Activated naive CD8-positive, alpha-beta T cell treated with anti-CD3 and anti-CD28 coated beads, Interleukin-2, amount 10 ng/mL, durations not matched to agents 7 days and 5 days (primary cell): ENCODE results near the gene OSCAR. TPM values are rescaled to one million over a fixed set of nuclear protein-coding genes. Genes with fewer than 3 reads are reported as not detected.
"Not testable (repeated sequence)": the region's sequence is repeated elsewhere in the genome, so short reads cannot be mapped to it uniquely, and the experiment has no call there.

Source experiments
- ATAC-seq: fragments of 150-1000 bp; cut with Tn5 transposase; one replicate; pipeline ENCODE4 v1.10.0; 2021; ENCODE audit warnings: low read depth, moderate library complexity
- POLR2A ChIA-PET: fragments of 350-600 bp; sonication (Branson Sonifier 250); formaldehyde crosslinking; loops from one replicate; lab custom pipeline; 2021; ENCODE audit warnings: antibody characterized with exemption; lab: Charles Lee
- DNase-seq: peaks from one replicate; pipeline ENCODE4 v3.0.0; 2021
- H3K27ac Mint-ChIP-seq: one replicate; pipeline ENCODE4 v1.8.0; 2022; ENCODE audit warnings: mild to moderate bottlenecking, mixed read lengths
- H3K27me3 Mint-ChIP-seq: one replicate; pipeline ENCODE4 v1.8.0; 2022; ENCODE audit warnings: mild to moderate bottlenecking, moderate library complexity, mixed read lengths
- H3K36me3 Mint-ChIP-seq: one replicate; pipeline ENCODE4 v1.8.0; 2021; ENCODE audit warnings: mild to moderate bottlenecking, mixed read lengths
- H3K4me1 Mint-ChIP-seq: one replicate; pipeline ENCODE4 v1.8.0; 2021; ENCODE audit warnings: mixed read lengths
- H3K4me3 Mint-ChIP-seq: one replicate; pipeline ENCODE4 v1.8.0; 2022; ENCODE audit warnings: mild to moderate bottlenecking, moderate library complexity, mixed read lengths
- H3K9me3 Mint-ChIP-seq: one replicate; pipeline ENCODE4 v1.8.0; 2021; ENCODE audit warnings: mixed read lengths
- total RNA-seq, 2 experiments: library from RNA; stranded (reverse); gene quantifications; one replicate each; pipeline ENCODE4 v1.2.3, GENCODE V29; 2021

Gene OSCAR
- total RNA-seq, 2 experiments from 2014 or later, result 0.96 to 1.5 TPM

- Mint-ChIP-seq H3K27ac (peak overlapping the region; percentile 85), H3K4me3 (peak overlapping the region; percentile 78), H3K4me1 (peaks cover 11% of the 10 kb centered on the region), H3K27me3 (peaks cover 11% of the 10 kb centered on the region)
- POLR2A ChIA-PET, result interaction anchor here (0.6 to 1.5 kb wide), 5 partner anchors 17 to 1565 kb away, joined by 3 to 5 read pairs (median 3); partner anchors contain the start of genes CNOT3 and ZNF347
- DNase-seq (peak; percentile 70), ATAC-seq (peak; percentile 72)
- not testable (repeated sequence) for H3K9me3 Mint-ChIP-seq, H3K36me3 Mint-ChIP-seq
Observed at GRCh38 chr19:54095859-54096616, 4.6 kb downstream of the OSCAR start.

DNA sequence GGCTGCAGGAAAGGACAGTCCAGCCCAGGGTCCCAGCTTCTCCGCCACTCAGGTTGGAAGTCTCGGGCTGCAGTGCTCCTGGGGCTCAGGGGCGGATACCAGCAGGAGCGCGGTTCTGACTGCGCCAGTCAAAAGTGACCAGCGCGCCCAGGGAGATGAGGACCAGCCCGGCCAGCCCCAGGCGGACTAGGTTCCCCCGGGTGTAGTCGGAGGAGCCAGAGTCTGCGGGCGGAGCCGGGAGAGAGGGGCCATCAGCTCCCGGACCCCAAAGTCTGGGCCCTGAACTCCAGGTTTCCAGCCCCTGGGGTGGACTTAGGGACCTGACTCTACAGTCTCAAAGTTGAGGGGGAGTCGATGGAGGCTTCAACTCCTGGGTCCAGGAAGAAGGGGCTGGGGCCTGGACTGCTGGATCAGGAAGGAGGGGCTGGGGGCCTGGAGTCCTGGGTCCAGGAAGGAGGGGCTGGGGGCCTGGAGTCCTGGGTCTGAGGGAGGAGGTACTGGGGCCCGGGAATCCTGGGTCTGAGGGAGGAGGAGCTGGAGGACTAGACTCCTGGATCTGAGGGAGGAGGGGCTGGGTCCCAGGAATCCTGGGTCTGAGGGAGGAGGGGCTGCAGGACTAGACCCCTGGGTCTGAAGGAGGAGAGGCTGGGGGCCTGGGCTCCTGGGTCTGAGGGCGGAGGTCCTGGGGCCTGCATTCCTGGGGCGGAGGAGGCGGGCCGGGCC is 5.3 kb downstream of the OSCAR start:
- H3K27me3 Mint-ChIP-seq, result peaks cover 11% of the 10 kb centered on the region
- no peak for DNase-seq
- H3K36me3 Mint-ChIP-seq, result peaks cover 1% of the 10 kb centered on the region
- peaks cover 11% of the 10 kb centered on the region for H3K4me1 Mint-ChIP-seq
- POLR2A ChIA-PET, result interaction anchor here (0.5 to 1.5 kb wide), 5 partner anchors 19 to 1564 kb away, joined by 3 to 5 read pairs (median 3); partner anchors contain the start of genes CNOT3 and ZNF347
- no peak for ATAC-seq
- no peak overlapping the region for H3K27ac Mint-ChIP-seq
- peaks cover 2% of the 10 kb centered on the region for H3K9me3 Mint-ChIP-seq
- H3K4me3 Mint-ChIP-seq, result peak overlapping the region; percentile 25

- H3K27ac Mint-ChIP-seq, result no peak overlapping the region
- H3K4me3 Mint-ChIP-seq, result peak overlapping the region; percentile 32
- H3K27me3 Mint-ChIP-seq, result peaks cover 12% of the 10 kb centered on the region
- ATAC-seq, result no peak
- H3K4me1 Mint-ChIP-seq, result peaks cover 11% of the 10 kb centered on the region
- peaks cover 1% of the 10 kb centered on the region for H3K36me3 Mint-ChIP-seq
- no peak for DNase-seq
- H3K9me3 Mint-ChIP-seq, result peaks cover 2% of the 10 kb centered on the region
- POLR2A ChIA-PET, result interaction anchor here (0.5 kb wide), 1 partner anchor 221 kb away, joined by 3 read pairs; no protein-coding TSS in a partner anchor
Observed at GRCh38 chr19:54094426-54095000, 6.1 kb downstream of the OSCAR start.

DNA sequence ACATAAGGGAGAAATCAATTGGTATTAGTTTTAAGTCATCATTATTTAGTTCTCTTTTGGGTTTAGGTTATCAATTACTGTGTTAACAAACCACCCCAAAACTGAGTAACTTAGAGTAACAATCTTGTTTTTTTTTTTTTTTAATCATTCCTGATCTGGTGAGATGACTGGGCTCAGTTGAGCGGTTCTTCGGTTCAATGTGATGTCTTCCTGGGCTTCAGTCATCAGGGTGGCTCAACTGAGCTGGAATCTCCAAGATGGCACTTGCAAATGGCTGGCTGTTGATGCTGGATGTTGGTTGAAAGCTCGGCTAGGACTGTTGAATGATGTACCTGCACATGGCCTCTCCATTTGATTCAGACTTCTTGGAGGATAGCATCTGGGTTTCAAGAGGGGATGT is 16.2 kb downstream of the OSCAR start:
- no peak overlapping the region for H3K27ac Mint-ChIP-seq
- no peaks in the 10 kb centered on the region for H3K36me3 Mint-ChIP-seq
- POLR2A ChIA-PET, result no interaction called here

DNA sequence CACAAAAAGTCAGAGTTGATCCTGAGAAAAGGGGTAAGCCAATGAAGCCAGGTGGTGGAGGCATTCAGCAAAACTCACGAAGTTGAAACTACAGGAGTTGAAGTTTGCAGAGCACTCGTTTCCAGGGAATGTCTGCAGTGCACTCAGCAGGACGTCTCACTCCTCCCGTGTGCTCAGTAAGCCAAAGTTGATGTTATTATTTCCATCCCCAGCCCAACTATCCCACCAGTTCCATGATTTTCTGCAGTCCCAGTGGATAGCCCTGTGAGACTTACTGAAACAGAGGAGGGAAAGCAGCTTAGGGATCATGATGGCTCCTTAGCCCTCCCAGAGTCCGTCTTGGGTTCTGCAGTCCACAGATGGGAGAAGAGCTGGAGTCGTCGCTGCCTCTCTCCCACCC is 19.6 kb downstream of the OSCAR start, which contains the start of gene TARM1:
Gene TARM1 (minus strand): TSS at position 334 of the 400 bp plus-strand sequence. CDS start 25 bp downstream, at position 309.
- H3K9me3 Mint-ChIP-seq, result peaks cover 3% of the 10 kb centered on the region
- POLR2A ChIA-PET, result no interaction called here
- H3K4me1 Mint-ChIP-seq, result no peaks in the 10 kb centered on the region
- H3K4me3 Mint-ChIP-seq, result no peak within 1 kb of the TSS
- DNase-seq (no peak), ATAC-seq (no peak)
- peaks cover 6% of the 10 kb centered on the region for H3K27me3 Mint-ChIP-seq
- no peaks in the 10 kb centered on the region for H3K36me3 Mint-ChIP-seq
- H3K27ac Mint-ChIP-seq, result no peak within 1 kb of the TSS

More for the DNA sequence above, 16.2 kb downstream of the OSCAR start:
- ATAC-seq (no peak), DNase-seq (no peak)
- H3K9me3 Mint-ChIP-seq, result peaks cover 3% of the 10 kb centered on the region
- no peak overlapping the region for H3K4me3 Mint-ChIP-seq
- H3K4me1 Mint-ChIP-seq, result no peaks in the 10 kb centered on the region
- peaks cover 14% of the 10 kb centered on the region for H3K27me3 Mint-ChIP-seq

GRCh38 chr19:54077334-54077733 is 23.3 kb downstream of the OSCAR start:
- no peak for ATAC-seq
- Mint-ChIP-seq H3K4me1 (no peaks in the 10 kb centered on the region), H3K36me3 (no peaks in the 10 kb centered on the region), H3K27ac (no peak overlapping the region), H3K27me3 (peaks cover 2% of the 10 kb centered on the region), H3K9me3 (no peaks in the 10 kb centered on the region), H3K4me3 (no peak overlapping the region)
- POLR2A ChIA-PET, result no interaction called here
- DNase-seq, result no peak

GRCh38 chr19:54074851-54075250 is 25.8 kb downstream of the OSCAR start:
- Mint-ChIP-seq H3K4me1 (no peaks in the 10 kb centered on the region), H3K27ac (no peak overlapping the region), H3K27me3 (peaks cover 3% of the 10 kb centered on the region), H3K36me3 (no peaks in the 10 kb centered on the region), H3K9me3 (no peaks in the 10 kb centered on the region), H3K4me3 (no peak overlapping the region)
- POLR2A ChIA-PET, result no interaction called here
- ATAC-seq, result no peak
- no peak for DNase-seq

GRCh38 chr19:54073829-54074228 is 26.8 kb downstream of the OSCAR start:
- H3K4me1 Mint-ChIP-seq, result no peaks in the 10 kb centered on the region
- no peaks in the 10 kb centered on the region for H3K9me3 Mint-ChIP-seq
- no peak overlapping the region for H3K27ac Mint-ChIP-seq
- no peaks in the 10 kb centered on the region for H3K36me3 Mint-ChIP-seq
- no peak overlapping the region for H3K4me3 Mint-ChIP-seq
- peaks cover 3% of the 10 kb centered on the region for H3K27me3 Mint-ChIP-seq
- ATAC-seq (no peak), DNase-seq (no peak)
- POLR2A ChIA-PET, result no interaction called here

DNA sequence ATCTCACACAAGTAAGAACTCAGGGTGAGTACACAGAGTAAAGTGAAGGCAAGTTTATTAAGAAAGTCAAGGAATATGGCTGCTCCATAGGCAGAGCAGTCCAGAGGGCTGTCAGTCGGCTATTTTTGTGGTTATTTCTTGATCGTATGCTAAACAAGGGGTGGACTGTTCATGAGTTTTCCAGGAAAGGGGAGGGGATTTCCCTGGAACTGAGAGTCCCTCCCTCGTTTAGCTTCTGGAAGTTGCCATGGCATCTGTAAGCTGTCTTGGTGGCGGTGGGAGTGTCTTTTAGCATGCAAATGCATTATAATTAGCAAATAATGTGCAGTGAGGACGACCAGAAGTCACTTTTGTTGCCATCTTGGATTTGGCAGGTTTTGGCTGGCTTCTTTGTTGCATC is 31.1 kb downstream of the OSCAR start:
- H3K4me3 Mint-ChIP-seq, result no peak overlapping the region
- POLR2A ChIA-PET, result no interaction called here
- peaks cover 3% of the 10 kb centered on the region for H3K27me3 Mint-ChIP-seq
- H3K36me3 Mint-ChIP-seq, result no peaks in the 10 kb centered on the region
- H3K9me3 Mint-ChIP-seq, result no peaks in the 10 kb centered on the region
- no peak overlapping the region for H3K27ac Mint-ChIP-seq
- no peaks in the 10 kb centered on the region for H3K4me1 Mint-ChIP-seq
- ATAC-seq (no peak), DNase-seq (no peak)

DNA sequence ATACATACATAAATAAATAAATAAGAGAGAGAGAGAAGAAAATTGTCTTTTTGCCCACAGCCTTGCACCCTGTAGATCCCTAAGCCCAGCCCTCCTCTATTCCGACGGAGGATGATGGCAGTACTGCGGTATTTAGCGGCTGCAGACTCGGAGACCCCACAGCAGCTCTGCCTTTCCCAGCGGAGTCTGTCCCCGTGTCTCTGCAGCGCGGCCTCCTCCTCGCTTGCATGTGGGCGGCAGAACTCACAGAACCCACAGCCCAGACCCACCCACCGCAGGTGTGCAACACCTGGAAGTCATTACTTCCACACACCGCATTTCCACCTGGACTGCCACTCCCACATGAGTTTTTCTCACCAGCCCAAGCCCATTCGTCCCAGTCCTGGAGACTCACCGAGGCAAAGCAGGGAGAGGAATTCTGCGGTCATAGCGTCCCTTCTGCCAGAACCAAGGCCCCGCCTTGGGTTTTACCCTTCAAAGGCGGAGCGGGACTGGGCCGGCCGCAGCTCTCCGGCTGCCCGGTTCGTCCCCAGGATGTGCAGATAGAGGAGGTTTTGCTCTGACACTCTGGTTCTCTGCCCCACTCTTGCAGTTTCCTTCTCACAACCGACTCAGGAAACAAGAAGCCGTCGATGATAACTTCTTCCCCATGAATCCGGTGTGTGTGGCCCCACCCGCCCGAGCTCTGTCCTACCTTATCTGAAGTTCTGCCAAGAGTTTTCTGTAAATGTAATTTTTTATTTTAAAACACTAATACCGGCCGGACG is 37.1 kb downstream of the OSCAR start, which contains the start of gene VSTM1:
Gene VSTM1 (minus strand): TSS at position 548 of the 767 bp plus-strand sequence. CDS start 120 bp downstream, at position 428.
- Mint-ChIP-seq H3K4me3 (no peak within 1 kb of the TSS), H3K9me3 (no peaks in the 10 kb centered on the region), H3K27ac (no peak within 1 kb of the TSS), H3K4me1 (no peaks in the 10 kb centered on the region), H3K27me3 (peaks cover 9% of the 10 kb centered on the region), H3K36me3 (no peaks in the 10 kb centered on the region)
- no peak for DNase-seq
- POLR2A ChIA-PET, result no interaction called here
- ATAC-seq, result no peak

DNA sequence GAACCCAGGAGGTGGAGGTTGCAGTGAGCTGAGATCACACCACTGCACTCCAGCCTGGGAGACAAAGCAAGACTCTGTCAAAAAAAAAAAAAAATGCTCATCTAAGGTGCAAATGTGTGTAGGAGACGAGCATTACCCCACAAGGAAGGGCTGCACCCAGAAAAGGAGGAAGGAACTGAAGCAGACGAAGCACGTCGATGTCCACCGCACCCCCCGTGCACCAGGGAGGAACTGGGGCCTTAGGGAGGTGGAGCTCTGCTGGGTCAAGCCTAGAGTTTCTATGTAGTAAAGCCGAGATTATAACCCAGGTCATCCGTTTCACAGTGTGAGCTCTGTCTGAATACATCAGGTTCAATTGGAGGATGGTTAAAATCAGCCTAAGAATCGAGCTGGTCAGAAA is 38.0 kb downstream of the OSCAR start:
- POLR2A ChIA-PET, result no interaction called here
- H3K4me3 Mint-ChIP-seq, result no peak overlapping the region
- H3K36me3 Mint-ChIP-seq, result no peaks in the 10 kb centered on the region
- no peak for DNase-seq
- H3K27ac Mint-ChIP-seq, result no peak overlapping the region
- no peak for ATAC-seq
- H3K4me1 Mint-ChIP-seq, result no peaks in the 10 kb centered on the region
- H3K9me3 Mint-ChIP-seq, result no peaks in the 10 kb centered on the region
- peaks cover 9% of the 10 kb centered on the region for H3K27me3 Mint-ChIP-seq

DNA sequence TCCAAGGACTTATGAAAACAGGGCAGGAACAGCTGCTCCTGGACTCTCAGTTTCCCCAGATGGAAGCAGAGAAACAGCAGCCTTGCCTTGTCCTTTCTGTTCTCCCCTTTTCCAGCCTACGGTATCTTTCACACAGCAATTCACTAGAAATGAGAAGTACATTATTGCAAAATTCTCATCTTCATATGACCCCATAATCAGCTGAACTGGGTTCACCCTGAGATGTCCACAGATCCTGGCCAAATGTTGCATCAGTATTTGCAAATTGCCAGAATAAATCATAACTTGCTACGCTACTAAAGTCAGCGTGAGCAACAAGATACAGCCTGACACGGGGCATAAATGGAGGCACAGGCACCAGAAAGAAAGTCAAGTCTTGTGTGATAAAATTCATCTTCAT is 53.0 kb downstream of the OSCAR start:
- POLR2A ChIA-PET, result no interaction called here
- Mint-ChIP-seq H3K27ac (no peak overlapping the region), H3K36me3 (no peaks in the 10 kb centered on the region), H3K9me3 (no peaks in the 10 kb centered on the region), H3K27me3 (peaks cover 2% of the 10 kb centered on the region), H3K4me3 (no peak overlapping the region), H3K4me1 (no peaks in the 10 kb centered on the region)
- ATAC-seq, result no peak
- no peak for DNase-seq

GRCh38 chr19:54045771-54046170 is 54.8 kb downstream of the OSCAR start:
- Mint-ChIP-seq H3K9me3 (no peaks in the 10 kb centered on the region), H3K27me3 (peaks cover 2% of the 10 kb centered on the region), H3K4me3 (no peak overlapping the region), H3K4me1 (no peaks in the 10 kb centered on the region), H3K36me3 (no peaks in the 10 kb centered on the region), H3K27ac (no peak overlapping the region)
- DNase-seq (no peak), ATAC-seq (no peak)
- POLR2A ChIA-PET, result interaction anchor here (0.5 kb wide), 1 partner anchor 224 kb away, joined by 3 read pairs; no protein-coding TSS in a partner anchor
